Peyer's patch (tissue), 4 donors: ENCODE results near the gene WDR48. TPM values are rescaled to one million over a fixed set of nuclear protein-coding genes. Genes with fewer than 3 reads are reported as not detected.

ENCODE experiments used
- DNase-seq, 3 donors: peaks; one replicate each; pipeline ENCODE4 v3.0.0-alpha.2; 2017 to 2019
- H3K27ac ChIP-seq, 4 donors: fragments of 200-600 bp; sonication (generic); one replicate each; pipeline ENCODE4 v1.5.1; 2016 to 2019
- H3K27me3 ChIP-seq, 2 donors: fragments of 200-600 bp; sonication (generic); one replicate each; pipeline ENCODE4 v1.5.1; 2019
- H3K36me3 ChIP-seq, 3 donors: fragments of 200-600 bp; sonication (generic); one replicate each; pipeline ENCODE4 v1.5.1; 2016 to 2019
- H3K4me1 ChIP-seq, 4 donors: fragments of 200-600 bp; sonication (generic); one replicate each; pipeline ENCODE4 v1.5.1; 2016 to 2019
- H3K4me3 ChIP-seq, 4 donors: fragments of 200-600 bp; sonication (generic); 1 replicate in 3 of 4; 2 replicates in 1 of 4; pipeline ENCODE4 v1.5.1; 2016 to 2019; ENCODE audit warnings: mild to moderate bottlenecking in 1 of 4
- H3K9me3 ChIP-seq, 4 donors: fragments of 200-600 bp; sonication (generic); one replicate each; pipeline ENCODE4 v1.5.1; 2016 to 2019; ENCODE audit warnings: mild to moderate bottlenecking in 1 of 4
- CTCF ChIP-seq, 6 experiments: fragments of 450-650 bp in 4 of 6; fragments of 200-600 bp in 2 of 6; sonication (generic) in 1 of 6; IDR thresholded peaks; one replicate each; pipeline ENCODE4 v1.5.1; 2017 to 2019; ENCODE audit warnings: antibody characterized with exemption in 6 of 6, mild to moderate bottlenecking in 3 of 6, moderate library complexity in 1 of 6
- POLR2A ChIP-seq, 2 donors: fragments of 450-650 bp; IDR thresholded peaks; one replicate each; pipeline ENCODE4 v1.5.1; 2017; ENCODE audit warnings: antibody characterized with exemption in 2 of 2, mild to moderate bottlenecking in 2 of 2, moderate library complexity in 2 of 2
- total RNA-seq, 4 donors: library from RNA; depleted of rRNA; stranded (reverse); fragments of >200 nt; gene quantifications; one replicate each; pipeline ENCODE4 v1.1.0, GENCODE V29; 2016

The WDR48 gene
- total RNA-seq, 4 donors from 2014 or later: 24.2 to 35.5 (median 31.2) TPM

GRCh38 chr3:39127908-39128304, 76.1 kb downstream of the WDR48 start:
- DNase-seq: peak in 1 of 3 donors; percentile 2

GRCh38 chr3:39128951-39129350, 77.1 kb downstream of the WDR48 start:
- Histone ChIP-seq H3K9me3 (no peaks in the 10 kb centered on the region), H3K36me3 (no peaks in the 10 kb centered on the region), H3K27ac (no peak overlapping the region), H3K4me3 (no peak overlapping the region), H3K27me3 (no peaks in the 10 kb centered on the region), H3K4me1 (peaks cover 0 to 12% (median 0%) of the 10 kb centered on the region in 4 donors)
- TF ChIP-seq POLR2A (IDR thresholded peaks at IDR 0.05) (no peak), CTCF (IDR thresholded peaks at IDR 0.05) (no peak)
- peak in 1 of 3 donors; percentile 31 for DNase-seq

More at GRCh38 chr3:39127908-39128304, 76.1 kb downstream of the WDR48 start:
- no peak overlapping the region for H3K27ac ChIP-seq
- peaks cover 0 to 12% (median 0%) of the 10 kb centered on the region in 4 donors for H3K4me1 ChIP-seq
- H3K27me3 ChIP-seq: no peaks in the 10 kb centered on the region
- no peak overlapping the region for H3K4me3 ChIP-seq
- TF ChIP-seq CTCF (IDR thresholded peaks at IDR 0.05): no peak
- no peak for TF ChIP-seq POLR2A (IDR thresholded peaks at IDR 0.05)
- H3K9me3 ChIP-seq: no peaks in the 10 kb centered on the region
- H3K36me3 ChIP-seq: no peaks in the 10 kb centered on the region

GRCh38 chr3:39130026-39130425, 78.2 kb downstream of the WDR48 start:
- Histone ChIP-seq H3K9me3 (no peaks in the 10 kb centered on the region), H3K4me1 (peaks cover 0 to 12% (median 0%) of the 10 kb centered on the region in 4 donors), H3K27me3 (no peaks in the 10 kb centered on the region), H3K4me3 (no peak overlapping the region), H3K27ac (no peak overlapping the region), H3K36me3 (no peaks in the 10 kb centered on the region)
- TF ChIP-seq CTCF (IDR thresholded peaks at IDR 0.05) (no peak), POLR2A (IDR thresholded peaks at IDR 0.05) (no peak)
- peak in 1 of 3 donors; percentile 39 for DNase-seq

GRCh38 chr3:39130693-39131265, 79.0 kb downstream of the WDR48 start:
- Histone ChIP-seq H3K27ac (no peak overlapping the region), H3K9me3 (no peaks in the 10 kb centered on the region), H3K4me3 (no peak overlapping the region), H3K36me3 (no peaks in the 10 kb centered on the region), H3K27me3 (no peaks in the 10 kb centered on the region), H3K4me1 (peaks cover 0 to 12% (median 0%) of the 10 kb centered on the region in 4 donors)
- TF ChIP-seq CTCF (IDR thresholded peaks at IDR 0.05): no peak
- no peak for TF ChIP-seq POLR2A (IDR thresholded peaks at IDR 0.05)
- DNase-seq: peak in 1 of 3 donors; percentile 14

GRCh38 chr3:39132096-39133092, 80.6 kb downstream of the WDR48 start:
- Histone ChIP-seq H3K4me3 (no peak overlapping the region), H3K27me3 (no peaks in the 10 kb centered on the region), H3K36me3 (no peaks in the 10 kb centered on the region), H3K4me1 (no peaks in the 10 kb centered on the region), H3K27ac (no peak overlapping the region), H3K9me3 (no peaks in the 10 kb centered on the region)
- DNase-seq: peak in 1 of 3 donors; percentile 41
- TF ChIP-seq CTCF (IDR thresholded peaks at IDR 0.05): no peak
- no peak for TF ChIP-seq POLR2A (IDR thresholded peaks at IDR 0.05)
